ENCODE results near the gene CEP78. TPM values are rescaled to one million over a fixed set of nuclear protein-coding genes. Genes with fewer than 3 reads are reported as not detected.

The CEP78 gene
- total RNA-seq, 2 donors from 2014 or later, result 52.8 to 71.6 TPM

DNA sequence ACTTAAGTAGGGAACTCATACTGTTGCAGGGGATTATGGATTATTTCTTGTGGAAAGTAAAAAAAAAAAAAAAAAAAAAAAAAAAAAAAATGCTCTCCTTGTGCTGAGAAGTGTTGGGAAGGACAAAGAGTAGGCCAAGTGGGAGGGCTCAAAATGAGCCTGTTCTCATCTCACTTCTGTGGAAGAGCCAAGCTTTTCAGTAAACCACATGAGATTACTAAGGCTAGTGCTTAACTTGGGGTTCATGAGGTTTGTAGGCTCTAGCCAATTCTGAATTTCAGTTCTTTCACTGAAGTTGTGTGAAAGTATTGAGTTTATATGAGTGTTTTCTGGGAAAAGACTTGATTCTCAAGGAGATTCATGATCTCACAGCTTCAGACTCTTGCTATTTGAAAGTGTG lies 23.0 kb upstream of the CEP78 start:
- Histone ChIP-seq H3K9ac (ENCODE audit: extremely low read depth, low read length, poor library complexity, severe bottlenecking) (no peak overlapping the region), H3K4me1 (ENCODE audit: control insufficient read depth, insufficient read depth, low read length) (no peaks in the 10 kb centered on the region), H3K4me3 (ENCODE audit: low read length) (no peak overlapping the region), H3K36me3 (ENCODE audit: control insufficient read depth, insufficient read depth, low read length) (no peaks in the 10 kb centered on the region), H3K27ac (ENCODE audit: low read depth, low read length) (no peak overlapping the region), H3K27me3 (ENCODE audit: control insufficient read depth, insufficient read depth, low read length, poor library complexity, severe bottlenecking) (no peaks in the 10 kb centered on the region), H3K9me3 (ENCODE audit: control insufficient read depth, low read length) (no peaks in the 10 kb centered on the region)
- no peak for DNase-seq
- H3K36me3 Mint-ChIP-seq (ENCODE audit: low read depth), result no peaks in the 10 kb centered on the region
- no peaks in the 10 kb centered on the region for H3K27me3 Mint-ChIP-seq (ENCODE audit: insufficient read depth)
- TF ChIP-seq, protein P1, sequence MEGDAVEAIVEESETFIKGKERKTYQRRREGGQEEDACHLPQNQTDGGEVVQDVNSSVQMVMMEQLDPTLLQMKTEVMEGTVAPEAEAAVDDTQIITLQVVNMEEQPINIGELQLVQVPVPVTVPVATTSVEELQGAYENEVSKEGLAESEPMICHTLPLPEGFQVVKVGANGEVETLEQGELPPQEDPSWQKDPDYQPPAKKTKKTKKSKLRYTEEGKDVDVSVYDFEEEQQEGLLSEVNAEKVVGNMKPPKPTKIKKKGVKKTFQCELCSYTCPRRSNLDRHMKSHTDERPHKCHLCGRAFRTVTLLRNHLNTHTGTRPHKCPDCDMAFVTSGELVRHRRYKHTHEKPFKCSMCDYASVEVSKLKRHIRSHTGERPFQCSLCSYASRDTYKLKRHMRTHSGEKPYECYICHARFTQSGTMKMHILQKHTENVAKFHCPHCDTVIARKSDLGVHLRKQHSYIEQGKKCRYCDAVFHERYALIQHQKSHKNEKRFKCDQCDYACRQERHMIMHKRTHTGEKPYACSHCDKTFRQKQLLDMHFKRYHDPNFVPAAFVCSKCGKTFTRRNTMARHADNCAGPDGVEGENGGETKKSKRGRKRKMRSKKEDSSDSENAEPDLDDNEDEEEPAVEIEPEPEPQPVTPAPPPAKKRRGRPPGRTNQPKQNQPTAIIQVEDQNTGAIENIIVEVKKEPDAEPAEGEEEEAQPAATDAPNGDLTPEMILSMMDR (conservative IDR thresholded peaks at IDR 0.05), result no peak
- no peaks in the 10 kb centered on the region for H3K9me3 Mint-ChIP-seq
- no peak overlapping the region for H3K4me3 Mint-ChIP-seq
- peaks cover 7% of the 10 kb centered on the region for H3K4me1 Mint-ChIP-seq
- H3K27ac Mint-ChIP-seq, result no peak overlapping the region

- Mint-ChIP-seq H3K4me1 (peaks cover 7% of the 10 kb centered on the region), H3K4me3 (no peak overlapping the region), H3K27me3 (ENCODE audit: insufficient read depth) (no peaks in the 10 kb centered on the region), H3K9me3 (no peaks in the 10 kb centered on the region), H3K36me3 (ENCODE audit: low read depth) (no peaks in the 10 kb centered on the region), H3K27ac (no peak overlapping the region)
- Histone ChIP-seq H3K27me3 (ENCODE audit: control insufficient read depth, insufficient read depth, low read length, poor library complexity, severe bottlenecking) (no peaks in the 10 kb centered on the region), H3K9ac (ENCODE audit: extremely low read depth, low read length, poor library complexity, severe bottlenecking) (no peak overlapping the region), H3K4me1 (ENCODE audit: control insufficient read depth, insufficient read depth, low read length) (no peaks in the 10 kb centered on the region), H3K36me3 (ENCODE audit: control insufficient read depth, insufficient read depth, low read length) (no peaks in the 10 kb centered on the region), H3K27ac (ENCODE audit: low read depth, low read length) (no peak overlapping the region), H3K4me3 (ENCODE audit: low read length) (no peak overlapping the region), H3K9me3 (ENCODE audit: control insufficient read depth, low read length) (no peaks in the 10 kb centered on the region)
- WGBS, 2 experiments (ENCODE audit: insufficient coverage in 1 of 2, insufficient read length in 1 of 2), result 61 to 83% methylated on average over 2 to 4 of the region's 4 CpGs
- TF ChIP-seq, protein P1 (conservative IDR thresholded peaks at IDR 0.05), result peak; percentile 54
- no peak for DNase-seq
Measured at GRCh38 chr9:78213712-78214111, 22.2 kb upstream of the CEP78 start.

DNA sequence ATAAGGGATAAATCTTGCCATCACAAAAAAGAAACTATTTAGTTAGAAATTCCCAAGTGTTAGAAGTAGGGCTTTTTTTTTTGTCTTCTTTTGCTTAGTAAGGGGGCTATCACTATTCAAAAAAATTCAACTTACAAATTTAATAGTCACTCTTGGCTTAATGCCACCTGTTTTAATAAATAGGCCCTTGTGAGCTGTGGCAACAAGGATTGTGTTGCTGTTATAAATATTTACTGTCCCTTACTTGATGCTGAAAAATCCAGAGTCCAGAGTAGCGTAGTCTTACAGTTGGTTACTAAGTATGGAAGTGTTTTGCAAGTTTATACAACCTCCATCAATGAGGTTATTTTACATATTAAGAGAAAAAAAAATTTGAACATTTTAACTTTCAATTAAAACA lies 21.4 kb upstream of the CEP78 start:
- no CpG with 5 or more reads among the region's 1 CpG for WGBS, 2 experiments (ENCODE audit: insufficient coverage in 1 of 2, insufficient read length in 1 of 2)
- Histone ChIP-seq H3K36me3 (ENCODE audit: control insufficient read depth, insufficient read depth, low read length) (no peaks in the 10 kb centered on the region), H3K4me3 (ENCODE audit: low read length) (no peak overlapping the region), H3K9ac (ENCODE audit: extremely low read depth, low read length, poor library complexity, severe bottlenecking) (no peak overlapping the region), H3K27ac (ENCODE audit: low read depth, low read length) (no peak overlapping the region), H3K9me3 (ENCODE audit: control insufficient read depth, low read length) (no peaks in the 10 kb centered on the region), H3K4me1 (ENCODE audit: control insufficient read depth, insufficient read depth, low read length) (no peaks in the 10 kb centered on the region), H3K27me3 (ENCODE audit: control insufficient read depth, insufficient read depth, low read length, poor library complexity, severe bottlenecking) (no peaks in the 10 kb centered on the region)
- H3K4me1 Mint-ChIP-seq, result peaks cover 7% of the 10 kb centered on the region
- no peaks in the 10 kb centered on the region for H3K9me3 Mint-ChIP-seq
- no peaks in the 10 kb centered on the region for H3K36me3 Mint-ChIP-seq (ENCODE audit: low read depth)
- no peaks in the 10 kb centered on the region for H3K27me3 Mint-ChIP-seq (ENCODE audit: insufficient read depth)
- DNase-seq, result no peak
- TF ChIP-seq, protein P1 (conservative IDR thresholded peaks at IDR 0.05), result no peak
- H3K4me3 Mint-ChIP-seq, result no peak overlapping the region
- no peak overlapping the region for H3K27ac Mint-ChIP-seq
